Lung (tissue), 12 donors: Measurements from ENCODE around the gene BBOX1. TPM values are rescaled to one million over a fixed set of nuclear protein-coding genes. Genes with fewer than 3 reads are reported as not detected.

Experiments
- ATAC-seq: fragments of 200-7000 bp; cut with Tn5 transposase; one replicate; pipeline ENCODE4 v1.9.1; 2020; ENCODE audit warnings: moderate number of reproducible peaks; ENCODE audit not compliant: insufficient read depth, low FRiP score
- DNase-seq, 3 donors: peaks; one replicate each; pipeline ENCODE4 v3.0.0-alpha.2; 2013 to 2017
- H3K27ac ChIP-seq, 2 donors: one replicate each; pipeline ENCODE4 v1.5.1; 2013; ENCODE audit warnings: mild to moderate bottlenecking in 2 of 2, moderate library complexity in 2 of 2, control low read depth in 1 of 2, inconsistent platforms in 1 of 2, low read depth in 1 of 2, low read length in 1 of 2
- H3K27me3 ChIP-seq, 3 donors: one replicate each; pipeline ENCODE4 v1.5.1; 2013; ENCODE audit warnings: low read length in 2 of 3; ENCODE audit not compliant: control insufficient read depth in 3 of 3, insufficient read depth in 3 of 3
- H3K36me3 ChIP-seq, 4 donors: one replicate each; pipeline ENCODE4 v1.5.1; 2013; ENCODE audit warnings: low read length in 4 of 4, mild to moderate bottlenecking in 1 of 4, moderate library complexity in 1 of 4; ENCODE audit not compliant: control insufficient read depth in 4 of 4, insufficient read depth in 4 of 4
- H3K4me1 ChIP-seq, 5 donors: one replicate each; pipeline ENCODE4 v1.5.1; 2013; ENCODE audit warnings: low read length in 5 of 5, mild to moderate bottlenecking in 2 of 5, moderate library complexity in 1 of 5; ENCODE audit not compliant: control insufficient read depth in 5 of 5, insufficient read depth in 5 of 5
- H3K4me3 ChIP-seq: one replicate; pipeline ENCODE4 v1.5.1; 2013; ENCODE audit warnings: mild to moderate bottlenecking, control low read depth, moderate library complexity
- H3K9ac ChIP-seq, 2 donors: one replicate each; pipeline ENCODE4 v1.5.1; 2013; ENCODE audit warnings: low read length in 2 of 2, control low read depth in 1 of 2; ENCODE audit not compliant: insufficient read depth in 1 of 2
- H3K9me3 ChIP-seq, 4 donors: one replicate each; pipeline ENCODE4 v1.5.1; 2013; ENCODE audit warnings: low read length in 3 of 4, mild to moderate bottlenecking in 1 of 4, moderate library complexity in 1 of 4; ENCODE audit not compliant: control insufficient read depth in 4 of 4, insufficient read depth in 3 of 4
- WGBS, 2 donors: extraction: QIAGEN DNeasy Blood & Tissue Kit; methylation state at CpG; one replicate each; pipeline ENCODE4 v1.1.7; 2013; 5-methylcytosine and 5-hydroxymethylcytosine counted together
- polyA plus RNA-seq, 2 donors: library from polyadenylated mRNA; stranded (reverse); fragments of 200-250 nt; gene quantifications; one replicate each; pipeline ENCODE4 v1.2.1, GENCODE V29; 2013
- total RNA-seq, 2 donors: library from RNA; depleted of rRNA in 1 of 2; stranded (reverse); fragments of >200 nt in 1 of 2; gene quantifications; one replicate each; pipeline ENCODE4 v1.2.1, GENCODE V29; 2014 to 2021
- TF ChIP-seq, protein P1 (sequence below): IDR thresholded peaks from 2 replicates; pipeline ENCODE4 v1.5.1; 2012; ENCODE audit warnings: mild to moderate bottlenecking; ENCODE audit errors: control extremely low read depth, extremely low read depth
- donor health status: control.
- donor health status: control.
- donor health status: Bipolar disorder and iron deficiency.
- donor health status: healthy.
- donor health status: DM: yes; HTN: yes; CAD: no.

BBOX1 gene
- total and polyA plus RNA-seq, 4 donors: 0.08 to 1.9 (median 0.69) TPM

DNA sequence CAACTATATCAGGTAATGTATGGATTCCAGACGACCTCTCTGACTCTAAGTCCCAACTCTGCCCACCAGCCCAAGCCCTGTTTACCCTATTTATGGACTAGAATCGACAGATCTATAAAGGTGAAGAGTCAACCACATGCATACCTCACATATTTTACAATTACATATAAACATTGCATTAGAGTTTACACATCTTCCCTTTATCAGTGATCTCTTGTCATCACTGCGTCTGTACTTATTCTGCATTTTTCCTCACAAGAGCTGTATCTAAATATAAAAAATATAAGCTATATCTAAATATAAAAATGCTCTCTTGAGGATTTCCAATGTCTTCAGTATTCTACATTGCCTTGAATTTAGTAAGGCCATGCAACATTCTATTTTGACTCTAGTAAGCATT, 38.2 kb upstream of the BBOX1 start:
- WGBS, 2 donors: 52 to 65% methylated on average over 3 of the region's 3 CpGs

GRCh38 chr11:27002838-27003237, 37.8 kb upstream of the BBOX1 start:
- no peaks in the 10 kb centered on the region for H3K27me3 ChIP-seq
- no peaks in the 10 kb centered on the region for H3K9me3 ChIP-seq
- H3K4me3 ChIP-seq: no peak overlapping the region
- no peak overlapping the region for H3K27ac ChIP-seq
- H3K36me3 ChIP-seq: no peaks in the 10 kb centered on the region
- TF ChIP-seq, protein P1, sequence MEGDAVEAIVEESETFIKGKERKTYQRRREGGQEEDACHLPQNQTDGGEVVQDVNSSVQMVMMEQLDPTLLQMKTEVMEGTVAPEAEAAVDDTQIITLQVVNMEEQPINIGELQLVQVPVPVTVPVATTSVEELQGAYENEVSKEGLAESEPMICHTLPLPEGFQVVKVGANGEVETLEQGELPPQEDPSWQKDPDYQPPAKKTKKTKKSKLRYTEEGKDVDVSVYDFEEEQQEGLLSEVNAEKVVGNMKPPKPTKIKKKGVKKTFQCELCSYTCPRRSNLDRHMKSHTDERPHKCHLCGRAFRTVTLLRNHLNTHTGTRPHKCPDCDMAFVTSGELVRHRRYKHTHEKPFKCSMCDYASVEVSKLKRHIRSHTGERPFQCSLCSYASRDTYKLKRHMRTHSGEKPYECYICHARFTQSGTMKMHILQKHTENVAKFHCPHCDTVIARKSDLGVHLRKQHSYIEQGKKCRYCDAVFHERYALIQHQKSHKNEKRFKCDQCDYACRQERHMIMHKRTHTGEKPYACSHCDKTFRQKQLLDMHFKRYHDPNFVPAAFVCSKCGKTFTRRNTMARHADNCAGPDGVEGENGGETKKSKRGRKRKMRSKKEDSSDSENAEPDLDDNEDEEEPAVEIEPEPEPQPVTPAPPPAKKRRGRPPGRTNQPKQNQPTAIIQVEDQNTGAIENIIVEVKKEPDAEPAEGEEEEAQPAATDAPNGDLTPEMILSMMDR: no peak
- 34 to 38% methylated on average over 4 of the region's 4 CpGs for WGBS, 2 donors
- peak in 1 of 3 donors; percentile 44 for DNase-seq
- no peak for ATAC-seq
- H3K4me1 ChIP-seq: no peaks in the 10 kb centered on the region
- no peak overlapping the region for H3K9ac ChIP-seq

More for the DNA sequence above, 38.2 kb upstream of the BBOX1 start:
- ATAC-seq (no peak), DNase-seq (no peak)
- Histone ChIP-seq H3K4me3 (no peak overlapping the region), H3K9me3 (no peaks in the 10 kb centered on the region), H3K9ac (no peak overlapping the region), H3K4me1 (peaks cover 0 to 1% (median 0%) of the 10 kb centered on the region in 5 donors), H3K36me3 (no peaks in the 10 kb centered on the region), H3K27ac (no peak overlapping the region), H3K27me3 (peaks cover 0 to 1% (median 0%) of the 10 kb centered on the region in 3 donors)
- TF ChIP-seq, protein P1: no peak

DNA sequence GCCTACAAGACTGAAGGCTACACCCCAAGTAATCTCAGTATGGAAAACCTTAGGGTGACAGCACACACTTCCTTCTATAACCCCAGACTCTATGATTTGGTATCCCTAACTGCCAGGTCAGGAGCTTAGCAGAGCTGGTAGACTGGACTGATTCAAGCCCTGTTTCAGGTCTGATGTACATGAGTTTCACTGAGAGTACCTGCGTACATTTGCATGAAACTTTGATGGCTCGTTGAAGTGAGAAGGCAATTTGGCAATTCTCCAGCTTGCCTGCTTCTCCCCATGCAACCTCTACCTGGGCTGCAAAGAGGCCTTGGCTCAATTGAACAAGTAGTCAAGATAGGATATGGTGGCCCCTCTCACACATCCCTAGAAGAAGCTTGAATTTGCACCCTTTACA, 36.5 kb upstream of the BBOX1 start:
- ATAC-seq: no peak
- no peak for DNase-seq
- H3K27ac ChIP-seq: no peak overlapping the region
- no peak overlapping the region for H3K4me3 ChIP-seq
- no peaks in the 10 kb centered on the region for H3K27me3 ChIP-seq
- TF ChIP-seq, protein P1: no peak
- 79 to 88% methylated on average over 2 of the region's 2 CpGs for WGBS, 2 donors
- H3K4me1 ChIP-seq: no peaks in the 10 kb centered on the region
- no peaks in the 10 kb centered on the region for H3K36me3 ChIP-seq
- H3K9me3 ChIP-seq: no peaks in the 10 kb centered on the region
- H3K9ac ChIP-seq: no peak overlapping the region

DNA sequence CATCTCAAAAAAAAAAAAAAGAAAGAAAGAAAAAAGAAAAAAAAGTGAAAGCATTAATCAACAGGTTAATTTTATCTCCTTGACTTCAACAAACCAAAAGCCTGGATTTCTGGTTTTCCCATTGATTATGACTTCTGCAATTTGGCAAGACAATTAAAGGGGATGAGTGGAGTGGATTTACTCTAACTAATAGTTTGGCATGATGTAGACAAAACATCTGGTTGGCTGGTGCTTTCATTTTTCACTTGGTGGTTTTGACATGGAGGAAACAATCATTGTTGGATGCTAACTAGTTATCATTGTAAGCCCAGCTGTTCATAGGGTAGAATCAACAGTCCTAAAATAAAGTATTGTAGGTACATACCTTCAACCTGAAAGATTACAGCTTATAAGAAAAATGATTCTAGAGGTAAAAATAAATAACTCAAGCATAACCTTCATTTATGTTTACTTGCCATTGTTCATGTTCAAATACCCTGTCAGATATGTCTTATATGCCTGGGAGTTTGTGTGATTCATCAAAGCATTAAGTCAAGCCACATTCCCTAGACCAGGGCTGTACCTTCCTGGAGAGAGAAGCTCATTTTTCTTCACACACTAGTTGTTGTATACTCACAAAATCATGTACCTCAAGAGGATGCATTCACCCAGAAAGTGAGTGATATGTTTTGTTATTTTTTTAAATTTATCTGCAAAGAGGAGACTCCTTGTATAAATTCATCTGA, 31.6 kb upstream of the BBOX1 start:
- Histone ChIP-seq H3K27me3 (no peaks in the 10 kb centered on the region), H3K9ac (no peak overlapping the region), H3K9me3 (no peaks in the 10 kb centered on the region), H3K36me3 (no peaks in the 10 kb centered on the region), H3K27ac (no peak overlapping the region), H3K4me3 (no peak overlapping the region), H3K4me1 (peaks cover 0 to 22% (median 7%) of the 10 kb centered on the region in 5 donors)
- no peak for DNase-seq
- ATAC-seq: no peak
- TF ChIP-seq, protein P1: no peak
